Measurements from ENCODE around the gene WNT2B.

WNT2B gene

GRCh38 chr1:112529301-112529700 lies 20.5 kb downstream of the WNT2B start:
- DNase-seq: no peak

- DNase-seq: no peak
These were observed 22.1 kb downstream of the WNT2B start for GRCh38 chr1:112530832-112531231.

- no peak for DNase-seq
These were observed 23.3 kb downstream of the WNT2B start for GRCh38 chr1:112532064-112532463.

GRCh38 chr1:112533029-112533428 lies 24.3 kb downstream of the WNT2B start:
- DNase-seq: no peak

GRCh38 chr1:112536561-112536960 lies 27.8 kb downstream of the WNT2B start:
- DNase-seq: no peak

- DNase-seq: no peak
These were observed 28.7 kb downstream of the WNT2B start for GRCh38 chr1:112537456-112537855.

- no peak for DNase-seq
These were observed 30.1 kb downstream of the WNT2B start for GRCh38 chr1:112538883-112539282.

GRCh38 chr1:112540226-112540794 lies 31.5 kb downstream of the WNT2B start:
- DNase-seq: no peak

GRCh38 chr1:112541299-112541698 lies 32.5 kb downstream of the WNT2B start:
- no peak for DNase-seq

GRCh38 chr1:112542206-112542973 lies 33.6 kb downstream of the WNT2B start:
- DNase-seq: no peak

- DNase-seq: no peak
These were observed 35.4 kb downstream of the WNT2B start for GRCh38 chr1:112544011-112544688.

- no peak for DNase-seq
These were observed 36.0 kb downstream of the WNT2B start for GRCh38 chr1:112544751-112545150.

GRCh38 chr1:112546076-112546475 lies 37.3 kb downstream of the WNT2B start:
- no peak for DNase-seq

GRCh38 chr1:112548547-112548946 lies 39.8 kb downstream of the WNT2B start:
- DNase-seq: no peak

GRCh38 chr1:112549590-112549989 lies 40.8 kb downstream of the WNT2B start:
- DNase-seq: no peak

GRCh38 chr1:112554411-112554810 lies 45.6 kb downstream of the WNT2B start:
- no peak for DNase-seq

GRCh38 chr1:112557385-112557784 lies 48.6 kb downstream of the WNT2B start:
- no peak for DNase-seq

- no peak for DNase-seq
These were observed 49.9 kb downstream of the WNT2B start for GRCh38 chr1:112558634-112559033.

GRCh38 chr1:112563341-112563740 lies 54.6 kb downstream of the WNT2B start:
- DNase-seq: no peak

- DNase-seq: no peak
These were observed 55.3 kb downstream of the WNT2B start for GRCh38 chr1:112564081-112564480.

- no peak for DNase-seq
These were observed 57.0 kb downstream of the WNT2B start for GRCh38 chr1:112565800-112566199.

GRCh38 chr1:112575154-112575804 lies 66.5 kb downstream of the WNT2B start:
- DNase-seq: no peak

GRCh38 chr1:112576240-112576639 lies 67.5 kb downstream of the WNT2B start:
- DNase-seq: no peak
